ENCODE measurements around the gene FLNC.

FLNC gene

GRCh38 chr7:128885370-128886187 is 55.4 kb downstream of the FLNC start:
- DNase-seq = no peak
- no peaks in the 10 kb centered on the region for H3K4me1 ChIP-seq

GRCh38 chr7:128886391-128887168 is 56.4 kb downstream of the FLNC start:
- intact Hi-C loops (cut with DNase I; ENCODE audit: low total_unique reads) = no loop called here

More at GRCh38 chr7:128885370-128886187, 55.4 kb downstream of the FLNC start:
- Histone ChIP-seq H3K36me3 (no peaks in the 10 kb centered on the region), H3K27me3 (peaks cover 0 to 45% of the 10 kb centered on the region in 2 donors), H3K4me3 (no peak overlapping the region), H3K9me3 (no peaks in the 10 kb centered on the region), H3K27ac (no peak overlapping the region)
- intact Hi-C loops (cut with DNase I; ENCODE audit: low total_unique reads) = no loop called here
- no peak for TF ChIP-seq CTCF (IDR thresholded peaks at IDR 0.05)

DNA sequence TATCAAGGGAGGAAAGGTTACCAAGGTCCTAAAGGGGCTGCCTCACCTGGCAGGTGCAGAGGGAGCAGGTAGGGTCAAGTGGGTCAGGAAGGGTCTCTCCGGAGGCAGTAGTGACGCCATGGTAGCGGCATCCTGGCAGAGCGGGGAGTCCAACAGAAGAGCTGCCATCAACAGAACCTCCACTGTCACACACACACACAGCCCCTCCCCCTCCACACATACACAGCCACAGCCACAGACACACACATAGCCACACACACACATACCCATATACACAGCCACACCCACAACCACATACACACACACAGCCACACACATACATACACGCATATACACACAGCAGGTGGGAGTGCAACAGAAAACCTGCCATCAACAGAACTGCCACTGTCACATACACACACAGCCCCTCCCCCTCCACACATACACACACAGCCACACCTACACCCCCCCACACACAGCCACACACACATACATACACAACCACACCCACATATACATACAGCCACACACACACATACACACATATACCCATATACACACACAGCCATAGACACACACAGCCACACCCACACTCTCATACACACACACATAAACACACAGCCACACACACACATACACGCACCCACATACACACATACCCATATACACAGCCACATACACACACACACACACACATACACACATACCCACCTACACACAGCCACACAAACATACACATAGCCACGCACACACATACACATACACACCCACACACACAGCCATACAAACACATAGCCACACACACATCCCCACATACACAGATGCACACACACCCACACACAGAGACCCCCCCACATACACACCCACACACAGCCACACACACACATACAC is 57.2 kb downstream of the FLNC start:
- DNase-seq = no peak
- Histone ChIP-seq H3K4me3 (no peak overlapping the region), H3K4me1 (peaks cover 0 to 6% (median 2%) of the 10 kb centered on the region in 4 donors), H3K27me3 (peaks cover 0 to 63% of the 10 kb centered on the region in 2 donors), H3K36me3 (no peaks in the 10 kb centered on the region), H3K27ac (no peak overlapping the region), H3K9me3 (no peaks in the 10 kb centered on the region)
- TF ChIP-seq CTCF (IDR thresholded peaks at IDR 0.05) = no peak
- intact Hi-C loops (cut with DNase I; ENCODE audit: low total_unique reads) = no loop called here

More at GRCh38 chr7:128886391-128887168, 56.4 kb downstream of the FLNC start:
- H3K27ac ChIP-seq = no peak overlapping the region
- H3K4me1 ChIP-seq = peaks cover 0 to 6% (median 2%) of the 10 kb centered on the region in 4 donors
- no peak overlapping the region for H3K4me3 ChIP-seq
- TF ChIP-seq CTCF (IDR thresholded peaks at IDR 0.05) = no peak
- H3K27me3 ChIP-seq = peaks cover 0 to 55% of the 10 kb centered on the region in 2 donors
- no peaks in the 10 kb centered on the region for H3K36me3 ChIP-seq
- no peaks in the 10 kb centered on the region for H3K9me3 ChIP-seq
- no peak for DNase-seq

DNA sequence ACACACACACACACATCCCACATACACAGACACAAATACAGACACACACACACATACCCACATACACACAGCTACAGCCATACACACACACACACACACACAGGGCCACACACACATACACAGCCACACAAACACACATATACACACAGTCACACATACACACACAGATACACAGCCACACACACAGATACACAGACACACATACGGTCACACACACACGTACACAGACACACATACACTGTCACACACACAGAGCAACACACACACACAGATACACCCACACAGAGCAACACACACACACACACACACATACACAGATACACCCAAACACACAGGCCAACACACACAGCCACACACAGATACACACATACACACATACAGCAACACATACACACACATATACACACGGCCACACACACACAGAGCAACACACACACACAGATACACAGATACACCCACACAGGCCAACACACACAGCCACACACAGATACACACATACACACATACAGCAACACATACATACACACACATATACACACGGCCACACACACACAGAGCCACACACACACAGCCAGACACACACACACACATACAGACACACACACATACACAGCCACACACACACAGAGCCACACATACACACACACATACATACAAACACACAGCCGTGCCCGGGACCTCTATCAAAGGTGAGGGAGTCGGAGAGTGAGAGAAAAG is 58.0 kb downstream of the FLNC start:
- intact Hi-C loops (cut with DNase I; ENCODE audit: low total_unique reads) = no loop called here
- Histone ChIP-seq H3K4me1 (peaks cover 0 to 6% (median 2%) of the 10 kb centered on the region in 4 donors), H3K36me3 (no peaks in the 10 kb centered on the region), H3K9me3 (no peaks in the 10 kb centered on the region), H3K4me3 (no peak overlapping the region), H3K27ac (no peak overlapping the region), H3K27me3 (peaks cover 0 to 67% of the 10 kb centered on the region in 2 donors)
- no peak for TF ChIP-seq CTCF (IDR thresholded peaks at IDR 0.05)
- DNase-seq = no peak

DNA sequence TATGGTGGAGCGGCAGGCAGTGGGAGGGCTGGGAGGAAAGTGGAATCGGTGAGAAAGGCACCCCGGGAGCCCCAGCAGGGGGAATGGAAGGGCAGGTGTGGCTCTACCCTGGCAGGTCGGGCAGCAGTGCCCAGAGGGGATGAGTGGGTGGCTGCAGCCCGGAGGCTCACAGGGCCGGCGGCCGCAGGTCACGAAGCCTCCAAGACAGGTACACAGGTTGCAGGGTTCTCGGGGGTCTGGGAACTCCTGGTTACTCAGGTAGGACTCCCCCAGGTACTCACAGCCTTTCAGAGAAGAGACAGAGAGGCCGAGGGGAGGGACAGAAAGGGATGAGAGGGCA is 58.5 kb downstream of the FLNC start:
- no peak for TF ChIP-seq CTCF (IDR thresholded peaks at IDR 0.05)
- Histone ChIP-seq H3K27ac (no peak overlapping the region), H3K4me3 (no peak overlapping the region), H3K4me1 (peaks cover 0 to 6% (median 2%) of the 10 kb centered on the region in 4 donors), H3K27me3 (peaks cover 0 to 67% of the 10 kb centered on the region in 2 donors), H3K9me3 (no peaks in the 10 kb centered on the region), H3K36me3 (no peaks in the 10 kb centered on the region)
- DNase-seq = no peak
- intact Hi-C loops (cut with DNase I; ENCODE audit: low total_unique reads) = no loop called here
